Stimulated activated CD8-positive, alpha-beta memory T cell treated with anti-CD3 and anti-CD28 coated beads, Interleukin-7, amount 100 ng/mL, for 48 hours (primary cell): ENCODE measurements around the gene HES5.

Source experiments
- DNase-seq, 2 donors: peaks; one replicate each; pipeline ENCODE4 v3.0.0-alpha.2; 2020; ENCODE audit warnings: low read depth in 1 of 2; ENCODE audit errors: extremely low read depth in 1 of 2

The HES5 gene

DNA sequence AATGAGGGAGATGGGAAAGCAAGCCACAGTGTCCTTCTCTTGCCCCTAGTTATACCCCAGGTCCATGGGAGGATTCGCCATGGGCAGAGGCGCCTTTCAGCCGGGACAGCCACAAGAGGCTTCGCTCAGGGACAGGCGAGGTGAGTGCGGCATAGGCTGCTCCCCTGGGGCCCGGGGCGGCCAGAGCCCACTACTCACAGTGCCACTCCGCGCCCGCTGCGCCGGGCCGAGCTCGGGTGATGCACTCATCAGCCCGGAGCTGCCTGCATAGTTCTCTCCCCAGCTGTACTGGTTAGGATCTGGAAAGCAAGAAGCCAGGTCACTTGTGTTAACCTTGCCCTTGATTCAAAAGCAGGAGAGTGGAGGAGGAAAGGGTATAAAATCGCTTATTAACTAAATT lies 12.1 kb downstream of the HES5 start:
- no peak for DNase-seq

DNA sequence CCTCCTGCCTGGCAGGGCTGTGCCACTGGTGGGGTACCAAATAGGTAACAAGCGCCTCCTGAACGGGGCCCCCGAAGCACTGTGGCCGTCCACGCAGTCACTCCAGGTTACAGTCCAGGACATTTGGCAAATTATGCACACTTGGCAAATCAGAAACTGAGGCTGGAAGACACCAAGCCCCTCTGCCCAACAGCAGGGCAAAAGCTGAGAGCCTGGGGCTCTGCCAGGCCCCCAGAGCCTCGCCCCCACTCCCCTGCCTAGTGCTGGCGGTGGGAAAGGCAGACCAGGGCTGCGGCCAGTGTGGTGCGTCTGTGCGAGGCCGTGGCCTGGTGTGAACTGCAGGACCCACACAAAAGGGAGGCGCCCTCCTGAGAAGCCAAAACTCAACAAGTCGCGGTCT lies 13.1 kb downstream of the HES5 start:
- no peak for DNase-seq

- DNase-seq: no peak
Measured at GRCh38 chr1:2516124-2516523, 13.9 kb downstream of the HES5 start.

GRCh38 chr1:2515763-2516080 lies 14.3 kb downstream of the HES5 start:
- DNase-seq: no peak

GRCh38 chr1:2514863-2515762 lies 14.9 kb downstream of the HES5 start:
- DNase-seq: no peak

DNA sequence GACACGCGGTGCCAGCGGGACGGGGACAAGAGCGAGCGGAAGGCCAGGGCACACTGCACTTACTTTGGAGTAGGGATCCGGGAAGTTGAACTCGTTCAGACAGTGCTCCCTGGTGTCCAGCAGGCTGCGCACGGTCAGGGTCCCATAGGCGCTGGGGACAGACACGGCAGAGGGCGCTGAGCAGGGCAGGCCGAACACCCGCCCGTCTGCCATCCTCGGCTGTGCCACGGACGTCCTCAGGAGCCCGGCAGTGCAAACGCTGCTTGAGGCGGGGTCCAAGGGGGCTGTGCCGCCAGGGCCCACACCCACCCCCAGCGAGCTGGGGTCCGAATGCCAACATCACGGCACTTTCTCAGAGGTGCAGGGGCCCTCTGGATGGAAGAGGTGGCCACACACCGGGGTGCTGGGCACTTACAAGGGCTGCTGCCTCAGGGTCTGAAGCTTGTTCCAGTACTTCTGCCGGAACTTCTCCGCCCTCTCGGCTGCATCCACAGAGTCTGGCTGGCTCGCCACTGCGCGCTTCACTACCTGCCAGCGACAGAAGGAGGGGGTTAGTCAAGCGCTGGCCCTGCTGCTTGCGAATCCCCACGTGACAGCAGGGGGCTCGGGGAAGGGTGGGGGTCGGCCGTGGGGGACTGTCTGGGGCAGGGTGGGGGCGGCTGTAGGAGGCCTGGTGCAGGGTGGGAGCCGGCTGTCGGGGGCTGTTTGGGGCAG lies 16.0 kb downstream of the HES5 start:
- DNase-seq: no peak

DNA sequence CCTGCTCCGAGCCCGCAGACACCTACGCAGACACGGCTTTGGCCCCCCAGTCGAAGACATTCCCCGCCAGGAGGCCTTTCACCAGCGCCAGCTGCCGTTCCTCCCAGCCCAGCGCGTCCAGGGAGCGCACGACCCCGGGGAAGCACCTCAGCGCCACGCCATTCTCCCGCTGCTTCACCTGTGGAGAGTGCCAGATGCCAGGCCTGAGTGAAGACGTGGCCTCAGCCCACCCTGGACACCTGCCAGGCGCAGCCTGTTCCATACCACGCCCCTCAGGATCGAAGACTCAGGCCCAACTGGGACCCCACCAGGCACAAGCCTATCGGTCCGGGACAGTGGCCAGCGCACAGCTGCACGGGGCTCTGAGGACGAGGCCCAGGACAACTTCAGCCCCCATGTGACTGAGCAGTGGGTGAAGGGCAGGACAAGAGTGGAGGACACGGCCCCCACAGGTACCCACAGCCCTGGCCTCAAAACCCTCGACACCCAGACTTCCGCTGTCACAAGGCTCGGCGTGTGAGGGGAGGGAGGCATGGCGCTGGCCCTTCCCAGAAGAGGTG lies 17.1 kb downstream of the HES5 start:
- DNase-seq: no peak

GRCh38 chr1:2510366-2511155 lies 19.5 kb downstream of the HES5 start:
- no peak for DNase-seq

DNA sequence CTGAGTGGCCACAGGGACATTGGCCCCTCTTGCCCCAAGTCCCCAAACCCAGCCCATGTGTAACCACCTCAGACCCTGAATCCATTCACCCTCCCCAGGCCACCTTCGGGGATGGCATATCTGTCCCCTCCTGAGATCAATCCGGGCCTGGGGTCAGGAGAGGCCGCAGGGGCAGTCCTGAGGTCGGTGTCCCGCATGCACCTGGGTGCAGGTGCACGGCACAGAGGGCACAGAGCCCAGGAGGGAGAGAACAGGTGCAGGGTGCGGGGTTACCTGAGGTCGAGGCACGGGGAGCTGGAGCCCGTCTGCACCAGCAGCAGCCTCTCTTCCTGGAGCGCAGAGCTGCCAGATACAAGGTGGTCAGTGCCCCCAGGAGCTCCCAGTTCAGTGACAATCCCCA lies 20.5 kb downstream of the HES5 start:
- no peak for DNase-seq

DNA sequence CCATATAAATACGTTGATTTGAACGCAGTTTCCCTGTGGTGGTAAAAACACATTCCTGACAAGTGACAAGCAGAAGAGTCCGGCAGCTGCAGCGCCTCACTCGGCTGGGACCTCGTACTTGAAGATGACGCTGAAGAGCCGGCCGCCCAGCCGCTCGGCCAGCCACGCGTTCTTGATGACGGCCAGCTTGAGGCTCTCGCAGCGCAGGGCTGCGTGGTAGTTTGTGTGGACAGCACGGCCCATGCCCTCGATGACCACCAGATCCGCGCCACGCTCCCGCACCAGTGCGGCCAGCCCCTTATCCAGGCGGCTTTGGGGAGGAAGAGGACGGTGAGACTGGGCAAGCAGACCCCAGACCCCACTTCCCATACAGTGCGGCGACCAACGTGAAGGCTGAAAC lies 21.3 kb downstream of the HES5 start:
- DNase-seq: no peak

DNA sequence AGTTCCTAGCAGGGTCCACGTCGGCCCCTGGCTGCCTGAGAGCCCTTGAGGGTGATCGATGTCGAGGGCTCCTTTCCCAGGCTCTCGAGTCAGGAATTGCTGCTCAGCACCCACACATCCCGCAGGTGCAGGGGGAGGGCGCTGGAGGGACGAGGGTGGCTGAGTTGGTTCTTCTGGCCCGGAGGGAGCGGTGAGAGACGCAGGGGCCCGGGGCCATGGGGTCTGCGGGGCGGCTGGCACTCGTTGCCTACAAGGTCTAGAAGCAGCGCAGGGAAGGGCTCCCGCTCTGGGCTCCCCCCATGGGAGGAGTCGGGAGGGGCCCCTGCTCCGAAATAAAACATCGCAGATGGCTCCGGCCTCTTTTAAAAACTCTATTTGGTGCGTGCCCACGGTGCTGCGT lies 21.9 kb downstream of the HES5 start:
- no peak for DNase-seq

DNA sequence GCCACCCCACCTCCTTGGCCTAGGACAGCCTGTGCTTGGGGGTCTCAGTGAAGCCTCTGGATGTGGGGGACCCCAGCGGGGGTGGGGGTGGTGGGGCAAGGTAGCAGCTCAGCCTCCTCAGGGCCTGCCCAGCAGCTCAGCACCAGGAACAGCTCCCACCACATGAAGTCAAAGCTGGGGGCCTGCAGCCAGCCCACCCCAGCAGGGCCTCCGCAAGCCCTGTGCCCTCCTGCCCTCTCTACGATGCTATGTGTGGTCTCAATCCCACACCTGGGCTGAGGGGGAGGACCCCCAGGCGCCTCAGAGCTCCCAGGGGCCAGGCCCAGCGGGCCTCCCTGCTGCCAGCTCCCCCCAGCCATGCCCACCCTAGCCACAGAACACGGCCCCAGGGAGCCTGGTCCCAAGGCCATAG lies 22.3 kb downstream of the HES5 start:
- no peak for DNase-seq

- no peak for DNase-seq
Measured at GRCh38 chr1:2506901-2507565, 23.0 kb downstream of the HES5 start.

GRCh38 chr1:2506007-2506860 lies 23.8 kb downstream of the HES5 start:
- DNase-seq: no peak

DNA sequence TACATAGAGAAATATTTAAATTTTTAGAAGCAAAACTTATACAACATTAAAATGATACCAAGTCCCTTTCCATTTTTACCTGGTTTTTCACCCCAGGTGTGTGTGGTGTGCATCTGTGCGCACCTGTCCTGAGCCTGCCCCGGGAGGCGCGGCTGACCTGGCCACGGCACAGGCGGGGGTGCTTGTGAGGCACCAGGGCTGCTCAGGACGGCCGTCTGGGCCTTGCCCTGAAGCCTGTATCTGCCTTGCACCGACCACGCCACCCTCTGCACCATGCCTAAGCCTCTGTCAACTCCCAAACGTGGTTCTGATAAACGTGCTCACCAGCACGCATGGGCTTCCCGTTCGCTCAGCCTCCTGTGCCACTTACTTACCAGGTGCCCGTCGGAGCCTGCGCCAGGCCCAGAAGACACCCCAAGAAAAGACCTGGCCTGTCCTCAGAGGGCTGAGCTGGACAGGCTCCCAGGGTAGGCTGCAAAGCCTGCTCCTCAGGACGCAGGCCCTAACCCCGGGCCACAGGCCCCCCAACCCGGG lies 24.5 kb downstream of the HES5 start:
- DNase-seq: no peak

DNA sequence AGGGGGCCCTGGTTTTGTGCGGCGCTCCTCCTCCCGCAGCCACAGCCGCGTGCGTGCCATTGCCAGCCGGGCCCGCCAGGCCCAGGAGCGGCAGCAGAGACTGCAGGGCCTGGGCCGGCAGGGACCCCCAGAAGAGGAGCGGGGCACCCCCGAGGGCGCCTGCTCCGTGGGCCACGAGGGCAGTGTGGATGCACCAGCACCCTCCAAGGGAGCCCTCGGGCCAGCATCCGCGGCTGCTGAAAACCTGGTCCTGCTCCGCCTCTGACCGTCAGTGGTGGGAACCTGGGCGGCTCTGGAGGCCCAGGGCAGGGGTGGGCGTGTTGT lies 25.2 kb downstream of the HES5 start:
- no peak for DNase-seq

DNA sequence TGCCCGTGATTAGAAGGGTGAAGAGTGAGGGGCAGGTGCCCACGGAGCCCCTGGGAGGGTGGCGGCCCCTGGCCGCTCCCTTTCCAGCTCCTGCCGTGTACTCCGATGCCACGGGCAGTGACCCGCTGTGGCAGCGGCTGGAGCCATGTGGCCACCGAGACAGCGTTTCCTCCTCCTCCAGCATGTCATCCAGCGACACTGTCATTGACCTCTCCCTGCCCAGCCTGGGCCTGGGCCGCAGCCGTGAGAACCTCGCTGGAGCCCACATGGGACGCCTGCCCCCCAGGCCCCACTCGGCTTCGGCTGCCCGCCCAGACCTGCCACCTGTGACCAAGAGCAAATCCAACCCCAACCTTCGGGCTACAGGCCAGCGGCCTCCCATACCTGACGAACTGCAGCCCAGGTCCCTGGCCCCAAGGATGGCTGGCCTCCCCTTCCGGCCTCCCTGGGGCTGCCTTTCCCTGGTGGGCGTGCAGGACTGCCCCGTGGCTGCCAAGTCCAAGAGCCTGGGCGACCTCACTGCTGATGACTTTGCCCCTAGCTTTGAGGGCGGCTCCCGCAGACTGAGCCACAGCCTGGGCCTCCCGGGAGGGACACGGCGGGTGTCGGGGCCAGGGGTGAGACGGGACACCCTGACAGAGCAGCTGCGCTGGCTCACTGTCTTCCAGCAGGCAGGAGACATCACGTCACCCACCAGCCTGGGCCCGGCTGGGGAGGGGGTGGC lies 25.7 kb downstream of the HES5 start:
- no peak for DNase-seq

- DNase-seq: no peak
Measured at GRCh38 chr1:2503554-2504224, 26.4 kb downstream of the HES5 start.
